Stimulated activated CD4-positive, alpha-beta T cell treated with anti-CD3 and anti-CD28 coated beads, Interleukin-12 subunit alpha, Interleukin-12 subunit beta, amount 100 ng/mL, for 48 hours (primary cell): ENCODE data around the gene PDK1.
"Not testable (repeated sequence)": the region's sequence is repeated elsewhere in the genome, so short reads cannot be mapped to it uniquely, and the experiment has no call there.

Experiments used
- DNase-seq, 3 donors: peaks; one replicate each; pipeline ENCODE4 v3.0.0-alpha.2; 2020; ENCODE audit warnings: low read depth in 2 of 3, low spot score in 1 of 3

PDK1 gene

DNA sequence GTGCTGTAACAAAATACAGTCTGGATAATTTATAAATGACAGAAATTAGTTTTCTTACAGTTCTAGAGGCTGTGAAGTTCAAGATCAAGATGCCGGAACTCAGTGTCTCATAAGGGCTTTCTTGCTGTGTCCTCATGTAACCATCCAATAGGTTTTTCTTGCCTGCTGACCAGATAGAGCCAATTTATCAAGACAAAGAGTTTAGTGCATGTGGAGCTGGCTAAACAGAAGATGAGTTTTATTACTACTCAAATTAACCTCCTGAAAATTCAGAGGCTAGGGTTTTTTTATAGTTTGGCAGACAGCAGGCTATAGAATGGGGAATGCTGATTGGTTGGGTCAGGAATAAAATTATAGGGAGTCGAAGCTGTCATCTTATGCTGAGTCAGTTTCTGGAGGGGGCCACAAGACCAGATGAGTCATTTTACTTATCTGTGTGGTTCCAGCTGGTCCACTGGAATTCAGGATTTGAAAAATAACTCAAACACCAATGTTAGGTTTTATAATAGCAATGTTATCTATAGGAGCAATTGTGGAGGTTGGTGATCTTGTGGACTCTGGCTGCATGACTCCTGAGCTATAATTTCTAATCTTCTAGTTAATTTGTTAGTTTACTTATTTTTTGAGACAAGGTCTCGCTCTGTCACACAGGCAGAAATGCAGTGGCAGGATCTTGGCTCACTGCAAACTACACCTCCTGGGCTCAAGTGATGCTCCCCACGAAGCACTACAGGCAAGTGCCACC lies 3.2 kb upstream of the PDK1 start:
- DNase-seq = no peak

DNA sequence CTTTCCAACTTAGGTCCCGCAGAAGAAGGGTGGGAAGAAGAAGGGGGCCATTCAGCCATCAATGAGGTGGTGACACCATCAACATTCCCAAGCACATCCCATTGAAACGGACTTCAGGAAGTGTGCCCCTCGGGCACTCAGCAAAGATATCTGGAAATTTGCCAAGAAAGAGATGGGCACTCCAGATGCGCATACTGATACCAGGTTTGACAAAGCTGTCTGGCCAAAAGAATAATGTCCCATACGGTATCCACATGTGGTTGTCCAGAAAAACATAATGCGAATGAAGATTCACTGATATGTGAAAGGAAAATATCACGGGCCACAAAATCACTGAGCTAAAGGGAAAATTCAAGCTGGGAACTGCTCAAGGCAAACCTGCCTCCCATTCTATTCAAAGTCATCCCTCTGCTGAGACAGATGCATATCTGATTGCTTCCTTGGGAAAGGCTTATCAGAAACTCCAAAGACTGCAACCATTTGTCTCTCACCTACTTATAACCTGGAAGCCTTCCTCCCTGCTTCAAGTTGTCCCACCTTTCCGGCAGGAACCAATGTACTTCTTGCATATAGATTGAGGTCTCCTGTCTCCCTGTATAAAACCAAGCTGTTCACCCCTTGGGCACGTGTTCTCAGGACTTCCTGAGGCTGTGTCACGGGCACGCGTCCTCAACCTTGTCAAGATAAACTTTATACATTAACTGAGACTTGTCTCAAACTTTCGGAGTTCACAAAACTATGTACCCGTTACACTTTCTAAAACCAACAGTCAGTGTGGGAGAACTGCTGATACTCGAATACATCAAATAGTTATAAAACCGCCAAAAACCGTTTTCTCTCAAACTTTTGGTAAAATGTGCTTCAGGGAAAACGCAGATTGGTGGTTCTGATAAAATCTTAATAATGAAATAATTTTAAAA lies 1.3 kb upstream of the PDK1 start:
- no peak for DNase-seq

DNA sequence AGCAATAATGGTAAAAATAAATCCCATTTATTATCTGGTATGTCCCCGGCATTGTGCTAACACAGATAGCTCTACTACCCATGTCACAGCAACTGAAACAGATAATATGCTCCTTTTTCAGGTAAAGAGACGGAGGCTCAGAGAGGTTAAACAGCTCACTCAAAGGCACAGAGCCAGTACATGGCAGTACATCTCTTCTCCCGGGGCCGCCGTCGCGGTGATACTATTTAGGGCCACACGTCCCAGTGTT lies 693 bp upstream of the PDK1 start:
- no peak for DNase-seq

DNA sequence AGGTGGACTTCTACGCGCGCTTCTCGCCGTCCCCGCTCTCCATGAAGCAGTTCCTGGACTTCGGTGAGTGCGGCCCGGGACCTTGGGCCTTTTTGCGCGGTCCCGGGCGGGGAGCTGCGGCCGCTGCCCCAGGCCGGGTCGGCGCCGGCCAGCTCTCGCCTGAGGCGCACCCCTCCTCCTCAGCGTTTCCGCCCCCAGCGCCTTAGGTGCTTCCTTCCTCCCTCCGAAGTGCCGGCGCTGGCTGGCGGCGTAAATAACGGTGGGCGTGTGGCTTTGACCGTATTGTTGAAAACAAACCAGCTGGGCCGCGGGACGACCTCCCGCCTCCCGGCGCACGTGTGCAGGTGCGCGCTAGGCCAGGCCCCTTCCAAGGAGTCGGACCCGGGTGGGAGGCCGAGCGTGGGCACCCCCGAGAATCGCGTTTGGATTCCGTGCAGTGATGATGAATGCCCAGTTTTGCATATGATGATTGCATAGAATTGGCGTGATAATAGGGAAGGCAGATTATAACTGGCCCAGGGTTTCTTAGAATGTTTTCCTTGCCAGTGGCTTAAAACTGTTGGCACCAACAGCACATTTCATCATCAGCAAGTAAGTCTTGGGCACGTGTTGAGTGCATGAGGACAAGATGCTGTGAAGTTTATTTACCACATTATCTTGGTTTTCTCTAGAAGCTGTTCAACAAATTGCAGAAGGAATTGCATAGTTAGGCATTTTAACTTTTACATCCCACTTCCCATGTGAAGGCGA lies 569 bp downstream of the PDK1 start:
- peak; percentile 46 to 53 (median 53) for DNase-seq

DNA sequence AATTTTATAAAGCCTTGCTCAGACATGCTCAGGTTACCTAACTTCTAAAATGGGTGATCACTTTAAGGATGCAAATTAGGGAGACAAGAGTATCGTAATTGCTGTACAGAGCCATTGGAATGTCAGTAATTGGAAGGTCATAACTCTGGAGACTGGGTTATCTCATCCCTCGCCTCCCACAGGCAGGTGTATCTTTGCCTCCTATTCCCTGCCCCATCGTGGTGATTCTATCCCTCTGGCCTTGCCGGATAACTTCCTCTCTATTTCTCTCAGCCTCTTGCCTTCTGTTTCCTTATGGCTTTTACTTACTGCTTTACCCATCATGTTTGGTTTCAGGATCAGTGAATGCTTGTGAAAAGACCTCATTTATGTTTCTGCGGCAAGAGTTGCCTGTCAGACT lies 2.5 kb downstream of the PDK1 start:
- DNase-seq = no peak

DNA sequence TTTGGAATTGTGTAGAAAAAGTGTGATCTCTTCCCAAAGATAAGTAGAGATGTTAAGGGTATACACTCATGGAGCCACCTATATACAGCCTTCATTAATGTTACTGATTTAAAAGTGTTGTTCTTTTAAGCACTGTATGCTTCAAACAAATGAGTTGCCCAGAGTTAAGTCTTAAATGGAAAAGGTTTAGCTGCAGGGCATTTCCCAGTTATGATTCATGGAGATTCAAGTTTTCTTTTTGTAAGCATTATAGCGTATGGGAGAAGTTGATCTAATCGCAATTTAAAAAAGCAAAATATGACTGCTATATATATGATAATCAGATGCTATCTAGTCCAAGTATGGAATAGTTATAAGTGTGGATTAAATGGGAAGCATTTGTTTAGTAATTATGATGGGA lies 4.8 kb downstream of the PDK1 start:
- DNase-seq = no peak

DNA sequence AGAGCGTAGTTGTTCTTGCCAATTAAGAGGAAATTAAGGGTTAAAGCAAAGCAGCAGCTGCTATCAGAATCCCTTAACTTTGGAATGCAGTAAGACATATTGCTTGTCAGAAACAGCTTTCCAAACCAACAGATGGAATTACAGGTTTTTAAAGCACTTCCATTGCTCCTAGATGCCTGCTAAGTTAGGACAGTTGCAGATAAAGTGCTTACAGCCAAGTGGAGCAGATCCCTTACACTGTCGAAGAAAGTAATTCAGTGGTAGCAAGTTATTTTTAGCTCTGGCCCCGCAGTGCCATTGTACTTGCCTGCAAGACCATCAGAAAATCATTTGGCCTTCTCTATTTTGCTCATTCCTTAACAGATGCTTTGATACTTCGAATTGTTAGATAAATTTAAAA lies 5.4 kb downstream of the PDK1 start:
- no peak for DNase-seq

DNA sequence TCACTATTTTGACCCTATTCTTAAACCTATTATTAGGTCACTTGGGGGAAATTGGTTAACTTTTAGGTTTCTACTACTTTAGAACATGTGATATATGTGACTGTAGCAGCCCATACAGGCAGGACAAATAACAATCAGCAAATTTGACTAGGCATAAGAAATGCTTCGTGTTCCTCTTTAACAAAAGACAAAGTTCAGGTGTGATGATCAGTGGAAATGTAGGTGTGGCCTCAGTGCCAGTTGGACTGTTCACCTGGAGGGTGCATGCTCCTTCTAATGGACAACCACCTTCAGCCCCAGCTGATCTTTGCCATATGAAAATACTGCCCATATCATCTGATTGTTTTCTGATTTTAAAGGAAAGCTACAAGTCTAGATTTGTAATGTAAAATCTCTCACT lies 6.4 kb downstream of the PDK1 start:
- DNase-seq = no peak

DNA sequence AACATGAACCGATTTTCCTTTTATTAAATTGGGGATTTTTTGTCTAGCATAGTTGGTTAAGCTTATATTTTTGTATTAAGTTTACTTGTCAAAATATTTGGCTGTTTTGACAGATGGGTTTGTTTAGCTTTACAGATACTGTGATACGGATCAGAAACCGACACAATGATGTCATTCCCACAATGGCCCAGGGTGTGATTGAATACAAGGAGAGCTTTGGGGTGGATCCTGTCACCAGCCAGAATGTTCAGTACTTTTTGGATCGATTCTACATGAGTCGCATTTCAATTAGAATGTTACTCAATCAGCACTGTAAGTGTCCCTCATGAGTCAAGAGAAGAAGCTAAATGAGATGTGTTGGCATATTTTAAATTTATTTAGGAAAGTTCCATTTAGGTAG lies 8.5 kb downstream of the PDK1 start:
- DNase-seq = no peak

DNA sequence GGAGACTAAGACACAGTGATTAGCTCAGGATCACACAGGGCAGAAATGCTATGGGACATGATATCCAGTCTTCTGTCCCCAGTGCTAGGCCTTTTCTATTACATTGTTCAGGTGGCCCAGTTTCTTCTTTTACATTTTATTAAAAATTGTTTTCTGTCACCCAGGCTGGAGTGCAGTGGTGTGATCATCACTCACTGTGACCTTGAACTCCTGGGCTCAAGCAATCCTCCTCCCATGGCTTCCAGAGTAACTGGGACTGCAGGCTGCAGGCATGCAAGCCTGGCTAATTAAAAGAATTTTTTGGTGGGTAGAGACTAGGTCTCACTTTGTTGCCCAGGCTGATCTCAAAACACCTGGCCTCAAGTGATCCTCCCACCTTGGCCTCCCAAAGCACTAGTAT lies 15.4 kb downstream of the PDK1 start:
- DNase-seq = no peak

DNA sequence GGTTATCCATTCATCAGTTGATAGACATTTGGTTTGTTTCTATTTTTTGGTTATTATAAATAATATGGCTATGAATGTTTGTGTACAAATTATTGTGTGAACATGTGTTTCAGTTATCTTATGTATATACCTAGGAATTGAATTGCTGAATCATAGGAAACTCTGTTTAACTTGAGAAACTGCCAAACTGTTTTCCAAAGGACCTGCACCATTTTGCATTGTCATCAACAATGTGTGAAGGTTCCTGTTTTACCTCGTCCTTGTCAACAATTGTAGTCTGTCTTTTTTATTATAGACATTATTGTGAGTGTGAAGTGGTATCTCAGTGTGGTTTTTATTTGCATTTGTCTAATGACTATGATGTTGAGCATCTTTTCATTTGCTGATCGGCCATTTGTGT lies 17.1 kb downstream of the PDK1 start:
- DNase-seq = no peak

DNA sequence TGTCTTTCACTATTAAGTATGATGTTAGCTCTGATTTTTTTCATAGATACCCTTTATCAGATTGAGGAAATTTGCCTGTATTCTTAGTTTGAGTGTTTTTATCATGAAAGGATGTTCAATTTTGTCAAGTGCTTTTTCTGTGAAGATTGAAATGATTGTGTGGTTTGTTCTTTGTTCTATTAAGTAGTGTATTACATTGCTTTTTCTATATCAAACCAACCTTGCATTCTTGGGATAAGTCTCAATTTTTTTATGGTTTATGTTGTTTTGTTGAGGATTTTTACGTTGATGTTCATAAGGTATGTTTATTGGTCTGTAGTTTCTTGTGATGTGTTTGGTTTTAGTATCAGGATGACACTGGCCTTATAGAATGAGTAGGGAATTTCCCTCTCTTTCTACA lies 19.1 kb downstream of the PDK1 start:
- no peak for DNase-seq

DNA sequence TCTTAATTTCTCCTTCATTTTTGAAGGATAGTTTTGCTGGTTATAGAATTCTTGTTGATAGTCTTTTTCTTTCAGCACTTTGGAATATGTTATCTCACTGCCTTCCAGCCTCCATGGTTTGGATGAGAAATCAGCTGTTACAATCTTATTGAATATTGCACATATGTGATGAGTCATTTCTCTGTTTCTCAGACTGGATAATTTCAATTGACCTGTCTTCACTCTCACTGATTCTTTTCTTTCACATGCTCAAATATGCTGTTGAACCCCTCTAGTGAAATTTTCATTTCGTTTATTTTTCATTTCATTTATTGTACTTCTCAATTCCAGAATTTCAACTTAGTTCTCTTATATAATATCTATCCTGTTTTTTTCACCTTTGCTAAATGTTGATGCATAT lies 22.2 kb downstream of the PDK1 start:
- no peak for DNase-seq

DNA sequence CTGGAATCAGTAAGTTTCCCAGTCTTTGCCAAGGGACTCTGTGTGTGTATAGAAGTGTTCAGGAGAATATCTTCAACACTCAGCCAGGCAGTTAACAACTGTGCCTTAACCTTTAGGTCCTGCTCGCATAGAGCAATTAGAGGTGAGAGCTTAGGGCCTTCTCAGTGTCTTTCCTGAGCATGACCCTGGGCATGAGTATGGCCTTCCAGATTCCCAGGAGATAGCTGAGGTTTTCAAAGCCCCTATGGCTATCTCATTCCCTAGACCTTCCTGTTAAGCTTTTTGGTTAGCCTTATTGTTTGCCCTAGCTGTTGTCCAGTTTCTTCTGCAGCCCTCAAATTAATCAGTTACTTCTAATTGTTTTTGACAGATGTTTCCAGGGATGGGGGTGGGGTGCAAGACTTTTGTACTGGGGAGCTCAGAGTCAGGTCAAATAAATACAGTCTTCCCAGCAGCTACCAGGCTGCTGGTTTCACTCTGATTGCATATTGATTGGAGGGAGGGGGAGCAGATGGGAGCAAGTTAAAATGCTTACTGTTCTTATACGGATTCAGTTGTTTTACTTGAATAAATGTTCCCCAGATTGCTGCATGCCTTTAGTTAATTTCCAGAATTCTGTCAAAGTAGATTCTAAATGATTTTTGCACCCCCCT lies 23.1 kb downstream of the PDK1 start:
- no peak for DNase-seq

DNA sequence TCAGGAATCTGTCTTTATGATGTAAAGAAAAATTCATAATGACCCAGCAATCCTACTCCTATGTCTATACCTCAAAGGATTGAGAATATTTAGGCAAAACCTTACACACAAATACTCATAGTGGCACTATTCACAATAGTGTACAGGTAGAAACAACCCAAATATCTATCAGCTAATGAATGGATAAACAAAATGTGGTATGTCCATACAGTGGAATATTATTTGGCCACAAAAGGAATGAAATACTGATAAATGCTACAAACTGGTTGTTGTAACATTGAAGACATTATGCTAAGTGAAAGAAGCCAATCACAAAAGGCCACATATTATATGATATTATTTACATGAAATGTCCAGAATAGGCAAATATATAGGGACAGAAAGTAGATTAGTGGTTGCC lies 24.7 kb downstream of the PDK1 start:
- DNase-seq = no peak

DNA sequence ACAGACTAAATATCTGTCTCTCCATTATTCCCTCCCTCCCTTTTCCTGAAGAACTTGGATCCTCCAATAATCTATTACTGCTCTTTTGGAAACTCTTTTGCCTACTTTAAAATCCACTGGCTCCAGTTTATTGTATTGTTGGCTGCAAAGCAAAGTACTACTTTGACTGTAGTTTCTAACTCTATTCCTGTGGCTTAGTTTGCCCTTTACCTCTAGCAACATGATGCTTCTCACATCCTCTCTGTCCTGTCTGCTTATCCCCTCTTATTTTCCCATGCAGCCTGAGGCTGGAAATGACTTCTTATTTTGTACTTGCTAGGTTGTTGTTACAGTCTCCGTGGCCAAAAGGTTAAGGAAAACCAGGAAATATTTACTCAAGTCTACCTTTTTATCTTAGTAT lies 26.8 kb downstream of the PDK1 start:
- DNase-seq = no peak

DNA sequence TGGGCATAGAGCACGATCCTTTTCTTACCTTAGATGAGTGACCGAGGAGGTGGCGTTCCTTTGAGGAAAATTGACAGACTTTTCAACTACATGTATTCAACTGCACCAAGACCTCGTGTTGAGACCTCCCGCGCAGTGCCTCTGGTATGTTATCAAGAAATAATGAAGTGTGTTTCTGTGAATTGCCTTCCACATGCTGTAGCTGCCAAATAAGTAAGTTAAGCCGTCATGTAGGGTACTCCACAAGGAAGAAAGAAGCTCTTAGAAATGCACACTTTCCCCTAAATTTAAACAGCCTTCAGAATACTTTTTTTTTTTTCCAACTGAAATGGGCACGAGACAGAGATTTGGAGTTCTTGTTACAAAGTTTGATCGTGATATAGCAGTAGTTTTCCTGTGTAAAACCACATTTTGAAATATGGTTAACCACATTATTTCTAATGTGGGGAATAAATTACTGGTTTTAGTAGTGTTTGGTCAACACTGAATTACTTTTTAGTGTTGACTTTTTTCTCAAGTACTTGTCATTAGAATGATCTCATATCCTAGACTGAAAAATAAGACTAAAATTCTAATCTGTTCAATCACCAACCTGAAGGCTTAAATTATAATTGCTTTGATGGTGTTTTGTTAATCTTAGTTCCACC lies 30.5 kb downstream of the PDK1 start:
- DNase-seq = no peak

DNA sequence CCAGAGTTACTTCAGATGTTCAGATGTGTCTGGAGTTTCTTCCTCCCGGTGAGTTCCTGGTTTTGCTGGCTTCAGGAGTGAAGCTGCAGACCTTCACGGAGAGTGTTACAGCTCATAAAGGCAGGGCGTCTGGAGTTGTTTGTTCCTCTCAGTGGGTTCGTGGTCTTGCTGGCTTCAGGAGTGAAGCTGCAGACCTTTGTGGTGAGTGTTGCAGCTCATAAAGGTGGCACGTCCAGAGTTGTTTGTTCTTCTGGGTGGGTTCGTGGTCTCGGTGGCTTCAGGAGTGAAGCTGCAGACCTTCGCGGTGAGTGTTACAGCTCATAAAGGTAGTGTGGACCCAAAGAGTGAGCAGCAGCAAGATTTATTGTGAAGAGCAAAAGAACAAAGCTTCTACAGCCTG lies 31.3 kb downstream of the PDK1 start:
- DNase-seq = not testable (repeated sequence)

DNA sequence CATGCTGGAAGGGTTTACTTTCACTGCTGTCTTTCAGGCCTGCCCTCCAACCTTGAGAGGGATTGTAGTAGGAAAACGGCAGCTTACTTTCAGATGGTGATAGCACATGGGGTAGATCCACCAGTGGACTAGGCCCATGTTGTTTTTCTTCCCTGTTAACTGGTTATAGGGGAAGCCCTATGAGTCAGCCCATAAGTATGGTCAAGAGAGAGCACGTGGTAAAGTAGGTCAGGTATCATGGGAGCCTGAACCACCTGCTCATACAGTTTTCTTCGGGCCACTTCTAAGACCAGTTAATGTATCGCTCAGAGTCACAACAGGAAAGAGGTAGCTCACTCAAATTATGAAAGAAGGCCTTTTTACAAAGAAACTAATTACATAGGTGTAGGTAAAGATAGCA lies 33.0 kb downstream of the PDK1 start:
- DNase-seq = no peak

DNA sequence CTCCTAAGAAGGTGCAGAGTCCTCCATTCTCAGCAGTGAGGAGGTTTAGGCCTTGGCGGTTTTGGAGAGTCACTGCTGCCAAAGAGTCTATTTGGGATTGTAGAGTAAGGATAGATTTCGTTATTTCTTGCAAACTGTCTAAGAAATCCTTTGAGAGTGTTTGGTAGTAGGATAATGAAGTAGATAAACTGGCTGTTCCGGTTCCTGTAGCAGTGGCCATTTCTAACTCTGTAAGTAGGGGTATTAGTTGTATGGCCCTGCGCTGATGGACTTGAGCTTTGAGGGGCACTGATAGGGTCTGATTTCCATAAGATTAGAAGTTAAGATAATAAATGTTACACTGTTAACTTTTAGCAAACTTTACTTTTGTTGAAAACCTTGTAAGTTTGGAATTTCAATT lies 35.5 kb downstream of the PDK1 start:
- not testable (repeated sequence) for DNase-seq

DNA sequence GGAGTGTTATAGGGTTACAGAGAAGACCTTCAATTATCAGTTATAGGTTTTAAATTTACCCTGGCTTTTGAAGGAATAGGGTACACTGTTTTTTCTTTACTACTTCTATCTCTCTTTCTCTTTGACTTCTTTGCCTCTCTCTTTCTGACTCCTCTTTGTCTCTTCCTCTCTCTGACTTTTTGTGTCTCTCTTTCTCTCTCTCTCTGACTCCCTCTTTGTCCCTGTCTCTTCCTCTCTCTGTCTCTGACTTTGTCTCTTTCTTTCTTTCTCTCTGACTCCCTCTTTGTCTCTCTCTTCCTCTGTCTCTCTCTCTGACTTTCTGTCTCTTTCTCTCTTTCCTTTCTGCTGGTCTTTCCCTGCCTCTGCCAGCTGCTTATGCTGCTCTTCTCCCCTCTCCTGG lies 36.3 kb downstream of the PDK1 start:
- DNase-seq = not testable (repeated sequence)
